SU-DHL-6 (cell line): ENCODE results near the gene CNTN6.

Experiments
- EZH2phosphoT487 ChIP-seq: fragments of 200-600 bp; sonication (generic), shearing (Covaris generic); conservative IDR thresholded peaks from 2 replicates; pipeline ENCODE4 v1.6.1; 2018; ENCODE audit warnings: mild to moderate bottlenecking, antibody characterized with exemption, low read length, moderate library complexity, mixed read lengths
- TF ChIP-seq, protein P1 (sequence below): fragments of 200-600 bp; sonication (generic); IDR thresholded peaks from one replicate; pipeline ENCODE4 v1.5.1; 2017; ENCODE audit warnings: antibody characterized with exemption, mild to moderate bottlenecking, low read length, moderate library complexity; ENCODE audit not compliant: insufficient read depth, poor library complexity, severe bottlenecking

- TF ChIP-seq, protein P1, sequence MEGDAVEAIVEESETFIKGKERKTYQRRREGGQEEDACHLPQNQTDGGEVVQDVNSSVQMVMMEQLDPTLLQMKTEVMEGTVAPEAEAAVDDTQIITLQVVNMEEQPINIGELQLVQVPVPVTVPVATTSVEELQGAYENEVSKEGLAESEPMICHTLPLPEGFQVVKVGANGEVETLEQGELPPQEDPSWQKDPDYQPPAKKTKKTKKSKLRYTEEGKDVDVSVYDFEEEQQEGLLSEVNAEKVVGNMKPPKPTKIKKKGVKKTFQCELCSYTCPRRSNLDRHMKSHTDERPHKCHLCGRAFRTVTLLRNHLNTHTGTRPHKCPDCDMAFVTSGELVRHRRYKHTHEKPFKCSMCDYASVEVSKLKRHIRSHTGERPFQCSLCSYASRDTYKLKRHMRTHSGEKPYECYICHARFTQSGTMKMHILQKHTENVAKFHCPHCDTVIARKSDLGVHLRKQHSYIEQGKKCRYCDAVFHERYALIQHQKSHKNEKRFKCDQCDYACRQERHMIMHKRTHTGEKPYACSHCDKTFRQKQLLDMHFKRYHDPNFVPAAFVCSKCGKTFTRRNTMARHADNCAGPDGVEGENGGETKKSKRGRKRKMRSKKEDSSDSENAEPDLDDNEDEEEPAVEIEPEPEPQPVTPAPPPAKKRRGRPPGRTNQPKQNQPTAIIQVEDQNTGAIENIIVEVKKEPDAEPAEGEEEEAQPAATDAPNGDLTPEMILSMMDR, result no peak
- no peak for TF ChIP-seq EZH2phosphoT487
Measured at GRCh38 chr3:1172644-1173043, 79.8 kb downstream of the CNTN6 start.
